ENCODE data around the gene HADH.

DNA sequence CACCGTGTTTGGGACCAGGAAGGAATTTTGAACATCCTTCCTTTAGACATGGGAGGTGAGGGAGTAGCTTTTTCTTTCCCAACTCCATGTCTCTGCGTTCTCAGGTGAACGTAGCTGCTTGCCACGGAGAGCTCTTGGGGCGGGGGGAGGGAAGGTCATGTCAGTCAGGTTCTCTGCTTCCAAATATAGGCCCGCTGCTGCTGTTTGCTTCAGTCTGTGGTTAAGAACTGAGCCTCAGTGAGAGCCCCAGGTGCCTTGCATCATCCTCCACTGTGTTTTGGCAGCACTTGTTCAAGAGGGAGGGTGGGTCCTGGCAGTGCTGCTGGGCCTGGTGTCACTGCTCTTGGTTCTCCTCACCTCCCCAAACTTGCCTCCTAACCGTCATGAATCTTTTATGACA lies 46.5 kb downstream of the HADH start:
- TF ChIP-seq CTCF (IDR thresholded peaks at IDR 0.05; ENCODE audit: low read depth, low read length, poor library complexity, severe bottlenecking) (no peak), EZH2phosphoT487 (IDR thresholded peaks at IDR 0.05; ENCODE audit: borderline replicate concordance, low read length) (no peak)

Data from DOHH2 (cell line).